T-helper 1 cell treated with Interleukin-12 subunit alpha and Interleukin-12 subunit beta and Interleukin-4 antibody, amounts not matched to agents 30 μg/mL and 1 μg/mL, for 36 hours (primary cell): Measurements from ENCODE around the gene SHC3.

ENCODE experiments used
- H3K27ac Mint-ChIP-seq: one replicate; pipeline ENCODE4 v1.8.0; 2021; ENCODE audit warnings: mild to moderate bottlenecking, mixed read lengths
- H3K27me3 Mint-ChIP-seq: one replicate; pipeline ENCODE4 v1.8.0; 2021; ENCODE audit warnings: low read depth, mixed read lengths
- H3K36me3 Mint-ChIP-seq: one replicate; pipeline ENCODE4 v1.8.0; 2021; ENCODE audit warnings: low read depth, mixed read lengths
- H3K4me1 Mint-ChIP-seq: one replicate; pipeline ENCODE4 v1.8.0; 2021; ENCODE audit warnings: low read depth, mixed read lengths
- H3K4me3 Mint-ChIP-seq: one replicate; pipeline ENCODE4 v1.8.0; 2021; ENCODE audit warnings: mild to moderate bottlenecking, moderate library complexity, mixed read lengths
- H3K9me3 Mint-ChIP-seq: one replicate; pipeline ENCODE4 v1.8.0; 2021; ENCODE audit warnings: mixed read lengths

Gene SHC3

GRCh38 chr9:89052470-89053097 is 126.0 kb downstream of the SHC3 start:
- Mint-ChIP-seq H3K4me1 (peaks cover 2% of the 10 kb centered on the region), H3K27ac (no peak overlapping the region), H3K4me3 (no peak overlapping the region), H3K36me3 (no peaks in the 10 kb centered on the region), H3K9me3 (no peaks in the 10 kb centered on the region), H3K27me3 (no peaks in the 10 kb centered on the region)

GRCh38 chr9:89051421-89052025 is 127.1 kb downstream of the SHC3 start:
- no peaks in the 10 kb centered on the region for H3K9me3 Mint-ChIP-seq
- no peak overlapping the region for H3K4me3 Mint-ChIP-seq
- H3K27ac Mint-ChIP-seq, result no peak overlapping the region
- H3K27me3 Mint-ChIP-seq, result peaks cover 4% of the 10 kb centered on the region
- peaks cover 2% of the 10 kb centered on the region for H3K4me1 Mint-ChIP-seq
- H3K36me3 Mint-ChIP-seq, result no peaks in the 10 kb centered on the region

- H3K9me3 Mint-ChIP-seq, result no peaks in the 10 kb centered on the region
- no peak overlapping the region for H3K27ac Mint-ChIP-seq
- H3K36me3 Mint-ChIP-seq, result no peaks in the 10 kb centered on the region
- peaks cover 4% of the 10 kb centered on the region for H3K27me3 Mint-ChIP-seq
- no peaks in the 10 kb centered on the region for H3K4me1 Mint-ChIP-seq
- H3K4me3 Mint-ChIP-seq, result no peak overlapping the region
These were observed 129.0 kb downstream of the SHC3 start for GRCh38 chr9:89049646-89050045.

- Mint-ChIP-seq H3K27ac (no peak overlapping the region), H3K27me3 (peaks cover 4% of the 10 kb centered on the region), H3K4me1 (no peaks in the 10 kb centered on the region), H3K9me3 (no peaks in the 10 kb centered on the region), H3K4me3 (no peak overlapping the region), H3K36me3 (no peaks in the 10 kb centered on the region)
These were observed 130.0 kb downstream of the SHC3 start for GRCh38 chr9:89048616-89049015.

- Mint-ChIP-seq H3K4me3 (no peak overlapping the region), H3K27me3 (peaks cover 4% of the 10 kb centered on the region), H3K9me3 (no peaks in the 10 kb centered on the region), H3K27ac (no peak overlapping the region), H3K4me1 (no peaks in the 10 kb centered on the region), H3K36me3 (no peaks in the 10 kb centered on the region)
These were observed 131.0 kb downstream of the SHC3 start for GRCh38 chr9:89047667-89048066.

- Mint-ChIP-seq H3K4me3 (no peak overlapping the region), H3K9me3 (no peaks in the 10 kb centered on the region), H3K36me3 (no peaks in the 10 kb centered on the region), H3K27me3 (peaks cover 4% of the 10 kb centered on the region), H3K4me1 (no peaks in the 10 kb centered on the region), H3K27ac (no peak overlapping the region)
These were observed 131.8 kb downstream of the SHC3 start for GRCh38 chr9:89046832-89047231.

- no peaks in the 10 kb centered on the region for H3K9me3 Mint-ChIP-seq
- no peak overlapping the region for H3K4me3 Mint-ChIP-seq
- H3K36me3 Mint-ChIP-seq, result no peaks in the 10 kb centered on the region
- no peaks in the 10 kb centered on the region for H3K4me1 Mint-ChIP-seq
- no peak overlapping the region for H3K27ac Mint-ChIP-seq
- H3K27me3 Mint-ChIP-seq, result peaks cover 4% of the 10 kb centered on the region
These were observed 133.7 kb downstream of the SHC3 start for GRCh38 chr9:89044881-89045280.

GRCh38 chr9:89044104-89044503 is 134.5 kb downstream of the SHC3 start:
- Mint-ChIP-seq H3K9me3 (no peaks in the 10 kb centered on the region), H3K27me3 (peaks cover 4% of the 10 kb centered on the region)

GRCh38 chr9:89042984-89043383 is 135.6 kb downstream of the SHC3 start:
- Mint-ChIP-seq H3K9me3 (no peaks in the 10 kb centered on the region), H3K4me1 (no peaks in the 10 kb centered on the region), H3K4me3 (no peak overlapping the region), H3K27ac (no peak overlapping the region), H3K27me3 (peaks cover 4% of the 10 kb centered on the region), H3K36me3 (no peaks in the 10 kb centered on the region)

More at GRCh38 chr9:89044104-89044503, 134.5 kb downstream of the SHC3 start:
- no peak overlapping the region for H3K4me3 Mint-ChIP-seq
- no peaks in the 10 kb centered on the region for H3K36me3 Mint-ChIP-seq
- H3K4me1 Mint-ChIP-seq, result no peaks in the 10 kb centered on the region
- H3K27ac Mint-ChIP-seq, result no peak overlapping the region

- H3K9me3 Mint-ChIP-seq, result no peaks in the 10 kb centered on the region
- no peak overlapping the region for H3K27ac Mint-ChIP-seq
- H3K27me3 Mint-ChIP-seq, result no peaks in the 10 kb centered on the region
- H3K4me3 Mint-ChIP-seq, result no peak overlapping the region
- no peaks in the 10 kb centered on the region for H3K36me3 Mint-ChIP-seq
- no peaks in the 10 kb centered on the region for H3K4me1 Mint-ChIP-seq
These were observed 139.0 kb downstream of the SHC3 start for GRCh38 chr9:89039664-89040063.

- Mint-ChIP-seq H3K4me3 (no peak overlapping the region), H3K9me3 (no peaks in the 10 kb centered on the region), H3K36me3 (no peaks in the 10 kb centered on the region), H3K27me3 (no peaks in the 10 kb centered on the region), H3K27ac (no peak overlapping the region), H3K4me1 (no peaks in the 10 kb centered on the region)
These were observed 139.5 kb downstream of the SHC3 start for GRCh38 chr9:89039104-89039465.

GRCh38 chr9:89038382-89039103 is 140.1 kb downstream of the SHC3 start:
- H3K36me3 Mint-ChIP-seq, result no peaks in the 10 kb centered on the region

GRCh38 chr9:89037891-89038290 is 140.7 kb downstream of the SHC3 start:
- H3K36me3 Mint-ChIP-seq, result no peaks in the 10 kb centered on the region
- no peaks in the 10 kb centered on the region for H3K4me1 Mint-ChIP-seq
- no peak overlapping the region for H3K27ac Mint-ChIP-seq
- no peaks in the 10 kb centered on the region for H3K27me3 Mint-ChIP-seq
- H3K9me3 Mint-ChIP-seq, result no peaks in the 10 kb centered on the region
- H3K4me3 Mint-ChIP-seq, result no peak overlapping the region

More at GRCh38 chr9:89038382-89039103, 140.1 kb downstream of the SHC3 start:
- H3K9me3 Mint-ChIP-seq, result no peaks in the 10 kb centered on the region
- H3K27me3 Mint-ChIP-seq, result no peaks in the 10 kb centered on the region
- no peak overlapping the region for H3K4me3 Mint-ChIP-seq
- no peak overlapping the region for H3K27ac Mint-ChIP-seq
- no peaks in the 10 kb centered on the region for H3K4me1 Mint-ChIP-seq

GRCh38 chr9:89037346-89037745 is 141.3 kb downstream of the SHC3 start:
- Mint-ChIP-seq H3K36me3 (no peaks in the 10 kb centered on the region), H3K4me3 (no peak overlapping the region), H3K9me3 (no peaks in the 10 kb centered on the region), H3K4me1 (no peaks in the 10 kb centered on the region), H3K27me3 (no peaks in the 10 kb centered on the region), H3K27ac (no peak overlapping the region)

- Mint-ChIP-seq H3K9me3 (no peaks in the 10 kb centered on the region), H3K4me1 (no peaks in the 10 kb centered on the region), H3K36me3 (no peaks in the 10 kb centered on the region)
These were observed 141.7 kb downstream of the SHC3 start for GRCh38 chr9:89036891-89037290.

More at GRCh38 chr9:89036891-89037290, 141.7 kb downstream of the SHC3 start:
- Mint-ChIP-seq H3K4me3 (no peak overlapping the region), H3K27ac (no peak overlapping the region), H3K27me3 (no peaks in the 10 kb centered on the region)
